A549 (cell line): Measurements from ENCODE around the gene TBC1D14. TPM values are rescaled to one million over a fixed set of nuclear protein-coding genes. Genes with fewer than 3 reads are reported as not detected.

Experiments
- ATAC-seq, 2 experiments: fragments of 200-7000 bp in 1 of 2; fragments of >200 bp in 1 of 2; cut with Nextera tagmentation in 1 of 2; cut with Tn5 transposase in 1 of 2; 3 replicates each; pipeline versions ENCODE4 v1.8.0 to v1.9.1; 2018 to 2020; ENCODE audit warnings: mild to moderate bottlenecking in 1 of 2, moderate library complexity in 1 of 2
- CTCF ChIA-PET: fragments of 300-600 bp; sonication (Branson Sonifier 250); formaldehyde crosslinking; extraction: SDS; loops from one replicate; lab custom pipeline; 2021; ENCODE audit warnings: antibody characterized with exemption, inconsistent platforms; lab: Yijun Ruan, JAX
- POLR2A ChIA-PET: fragments of 350-600 bp; formaldehyde crosslinking; extraction: SDS; loops from one replicate; lab custom pipeline; 2021; ENCODE audit warnings: antibody characterized with exemption, inconsistent platforms; lab: Yijun Ruan, JAX
- DNase-seq, 2 experiments: peaks; one replicate each; pipeline versions ENCODE4 v3.0.0 to v3.0.0-alpha.2; 2011 to 2016; ENCODE audit warnings: low read depth in 1 of 2, low spot score in 1 of 2
- FAIRE-seq: peaks from 2 replicates; lab custom pipeline; 2011; peaks lifted over from hg19 to GRCh38; lab: Jason Lieb, UNC
- H3K27ac ChIP-seq, 2 experiments: fragments of >200 bp; sonication (Bioruptor Twin); formaldehyde crosslinking; 3 replicates each; pipeline ENCODE4 v1.5.1; 2016 to 2017
- H3K4me1 ChIP-seq: fragments of >200 bp; sonication (Bioruptor Twin); formaldehyde crosslinking; 3 replicates; pipeline ENCODE4 v1.6.1; 2016
- H3K4me2 ChIP-seq: fragments of >200 bp; sonication (Bioruptor Twin); formaldehyde crosslinking; 3 replicates; pipeline ENCODE4 v1.6.1; 2016
- H3K4me3 ChIP-seq: fragments of >200 bp; sonication (Bioruptor Twin); formaldehyde crosslinking; 3 replicates; pipeline ENCODE4 v1.5.1; 2016
- H3K9me3 ChIP-seq: fragments of >200 bp; sonication (Bioruptor Twin); formaldehyde crosslinking; 3 replicates; pipeline ENCODE4 v1.6.1; 2016
- CHD2 ChIP-seq: fragments of 150-350 bp; IDR thresholded peaks from 2 replicates; pipeline ENCODE4 v1.6.1; 2014; ENCODE audit warnings: low read length; ENCODE audit not compliant: partially characterized antibody
- CHD4 ChIP-seq: fragments of 200-600 bp; sonication (generic); IDR thresholded peaks from 2 replicates; pipeline ENCODE4 v1.6.1; 2016; ENCODE audit warnings: antibody characterized with exemption, mild to moderate bottlenecking, borderline replicate concordance
- EP300 ChIP-seq, 2 experiments: fragments of >200 bp; sonication (Bioruptor Twin); formaldehyde crosslinking; IDR thresholded peaks; 2 replicates in 1 of 2; 3 replicates in 1 of 2; pipeline ENCODE4 v1.6.1; 2016 to 2017
- ESRRA ChIP-seq: fragments of 150-350 bp; IDR thresholded peaks from 2 replicates; pipeline ENCODE4 v1.6.1; 2014; ENCODE audit warnings: mild to moderate bottlenecking, low read length, borderline replicate concordance
- FOSB ChIP-seq: fragments of 250-450 bp; sonication (Bioruptor Pico); IDR thresholded peaks from 2 replicates; pipeline ENCODE4 v1.5.0; 2020; ENCODE audit warnings: mild to moderate bottlenecking, moderate library complexity
- GATA3 ChIP-seq: IDR thresholded peaks from 2 replicates; pipeline ENCODE4 v1.6.1; 2012; ENCODE audit warnings: borderline replicate concordance
- HDAC2 ChIP-seq: fragments of 200-600 bp; sonication (generic); IDR thresholded peaks from 2 replicates; pipeline ENCODE4 v1.6.1; 2016
- HOXB13 ChIP-seq: fragments of 250-450 bp; sonication (Bioruptor Pico); IDR thresholded peaks from 2 replicates; pipeline ENCODE4 v1.5.0; 2020; ENCODE audit warnings: low read depth, mild to moderate bottlenecking, moderate library complexity
- HOXB5 ChIP-seq: fragments of 250-450 bp; sonication (Bioruptor Pico); IDR thresholded peaks from 2 replicates; pipeline ENCODE4 v1.5.0; 2020; ENCODE audit warnings: mild to moderate bottlenecking, moderate library complexity
- JUNB ChIP-seq: fragments of >200 bp; sonication (Bioruptor Twin); formaldehyde crosslinking; IDR thresholded peaks from 2 replicates; pipeline ENCODE4 v1.6.1; 2016
- MYC ChIP-seq: IDR thresholded peaks from 2 replicates; pipeline ENCODE4 v1.6.1; 2012; ENCODE audit warnings: mild to moderate bottlenecking, inconsistent platforms, low read length, improper control_type of control experiment, borderline replicate concordance
- NR3C1 ChIP-seq: fragments of >200 bp; sonication (Bioruptor Twin); formaldehyde crosslinking; IDR thresholded peaks from 3 replicates; pipeline ENCODE4 v1.6.1; 2017
- POLR2A ChIP-seq: IDR thresholded peaks from 2 replicates; pipeline ENCODE4 v1.6.1; 2012; ENCODE audit warnings: mild to moderate bottlenecking, low read length
- SMC3 ChIP-seq: fragments of >200 bp; sonication (Bioruptor Twin); formaldehyde crosslinking; IDR thresholded peaks from 3 replicates; pipeline ENCODE4 v1.6.1; 2018; ENCODE audit warnings: inconsistent platforms
- TFCP2L1 ChIP-seq: fragments of 250-450 bp; sonication (Bioruptor Pico); IDR thresholded peaks from 2 replicates; pipeline ENCODE4 v1.5.0; 2021; ENCODE audit warnings: mild to moderate bottlenecking
- TP53 ChIP-seq: fragments of 250-450 bp; sonication (Bioruptor Pico); IDR thresholded peaks from 2 replicates; pipeline ENCODE4 v1.5.0; 2021; ENCODE audit warnings: mild to moderate bottlenecking, moderate library complexity
- ZC3H11A ChIP-seq: fragments of 450-650 bp; IDR thresholded peaks from 2 replicates; pipeline ENCODE4 v1.6.1; 2014; ENCODE audit warnings: antibody characterized with exemption, mild to moderate bottlenecking
- ZNF302 ChIP-seq: fragments of 250-450 bp; sonication (Bioruptor Pico); IDR thresholded peaks from 2 replicates; pipeline ENCODE4 v1.9.0; 2021; ENCODE audit warnings: inconsistent platforms, mild to moderate bottlenecking, moderate library complexity
- ZSCAN20 ChIP-seq: fragments of 250-450 bp; sonication (Bioruptor Pico); IDR thresholded peaks from 2 replicates; pipeline ENCODE4 v1.8.0; 2022; ENCODE audit warnings: mild to moderate bottlenecking, moderate library complexity
- WGBS: methylation state at CpG from one replicate; pipeline ENCODE4 v1.1.6; 2017; ENCODE audit errors: missing lambda C conversion rate; 5-methylcytosine and 5-hydroxymethylcytosine counted together
- polyA plus RNA-seq, 4 experiments: library from polyadenylated mRNA; depleted of rRNA in 3 of 4; stranded (reverse); fragments of >200 nt; fragmentation: RNase III in 1 of 4; extraction: RNeasy Plus Mini Kit Qiagen cat#74134 plus additional on column Dnase treatment in 1 of 4; gene quantifications; 2 replicates in 3 of 4; 3 replicates in 1 of 4; pipeline ENCODE4 v1.2.3, GENCODE V29; 2011 to 2017
- TF ChIP-seq, protein P1 (sequence below): IDR thresholded peaks from 2 replicates; pipeline ENCODE4 v1.6.1; 2012
- TF ChIP-seq, protein P2 (sequence below): fragments of >200 bp; sonication (Bioruptor Twin); formaldehyde crosslinking; IDR thresholded peaks from 2 replicates; pipeline ENCODE4 v1.6.1; 2016
- TF ChIP-seq, protein P3 (sequence below): fragments of 200-600 bp; sonication (generic); IDR thresholded peaks from 2 replicates; pipeline ENCODE4 v1.6.1; 2016; ENCODE audit warnings: antibody characterized with exemption, mild to moderate bottlenecking, moderate library complexity
- TF ChIP-seq, protein P4 (sequence below): fragments of 450-650 bp; IDR thresholded peaks from 2 replicates; pipeline ENCODE4 v1.6.1; 2014; ENCODE audit warnings: antibody characterized with exemption
- TF ChIP-seq, protein P5 (sequence below): fragments of >200 bp; sonication (Bioruptor Twin); formaldehyde crosslinking; IDR thresholded peaks from 3 replicates; pipeline ENCODE4 v1.5.1; 2016

Gene TBC1D14
- polyA plus RNA-seq, 2 of the 4 experiments (the other 2 are of a cell fraction): 30.2 to 39.0 TPM

DNA sequence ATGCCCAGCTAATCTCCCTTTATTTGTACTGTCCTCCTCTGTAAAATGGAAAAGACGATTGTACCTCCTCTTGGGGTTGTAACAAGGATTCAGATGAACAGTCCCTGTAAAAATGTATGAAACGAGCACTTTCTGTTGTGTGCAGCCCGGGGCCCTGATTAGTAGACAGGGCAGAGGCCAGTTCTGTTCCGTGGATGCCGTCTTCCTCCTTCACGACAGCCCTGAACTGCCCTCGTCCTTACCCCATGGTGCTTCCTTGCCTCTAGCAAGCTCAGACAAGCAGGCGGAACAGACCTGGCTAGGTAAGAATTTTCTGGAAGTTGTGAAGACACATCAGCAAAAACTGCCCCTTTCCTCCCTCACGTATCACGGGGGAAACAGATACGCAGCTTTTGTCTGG, 111.2 kb downstream of the TBC1D14 start:
- peak overlapping the region in 1 of 2 experiments; percentile 93; a peak in 3 of 6 replicates for H3K27ac ChIP-seq
- ChIA-PET POLR2A (interaction anchor here (1.3 kb wide), 1 partner anchor 34 kb away, joined by 4 read pairs; no protein-coding TSS in a partner anchor), CTCF (interaction anchor here (1.1 to 3.3 kb wide), 3 partner anchors 11 to 47 kb away, joined by 3 to 14 read pairs (median 4); partner anchors contain the start of gene TADA2B)

DNA sequence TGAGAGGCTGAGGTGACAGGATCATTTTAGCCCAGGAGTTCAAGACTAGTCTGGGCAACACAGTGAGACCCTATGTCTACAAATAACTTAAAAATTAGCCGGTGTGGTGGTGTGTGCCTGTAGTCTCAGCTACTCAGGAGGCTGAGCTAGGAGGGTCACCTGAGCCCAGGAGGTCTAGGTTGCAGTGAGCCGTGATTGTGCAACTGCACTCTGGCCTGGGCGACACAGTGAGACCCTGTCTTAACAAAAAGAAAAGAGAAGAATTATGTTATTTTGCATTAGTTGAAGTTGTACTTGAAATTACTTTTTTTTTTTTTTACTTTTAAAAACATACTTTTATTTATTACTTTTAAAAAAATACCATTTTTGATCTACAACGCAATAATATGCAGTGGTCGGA, 111.7 kb downstream of the TBC1D14 start:
- ChIA-PET CTCF (interaction anchor here (1.1 to 3.3 kb wide), 4 partner anchors 10 to 51 kb away, joined by 3 to 14 read pairs (median 4); partner anchors contain the start of gene TADA2B), POLR2A (no interaction called here)
- ATAC-seq: no peak
- Histone ChIP-seq H3K4me1 (peaks cover 37% of the 10 kb centered on the region), H3K9me3 (no peaks in the 10 kb centered on the region), H3K4me3 (no peak overlapping the region), H3K4me2 (peak overlapping the region; percentile 45; the same call in 2 of the 3 replicates), H3K27ac (peak overlapping the region; percentile 71 to 93; a peak in 4 of 6 replicates)
- no peak for TF ChIP-seq ESRRA
- TF ChIP-seq, protein P1, sequence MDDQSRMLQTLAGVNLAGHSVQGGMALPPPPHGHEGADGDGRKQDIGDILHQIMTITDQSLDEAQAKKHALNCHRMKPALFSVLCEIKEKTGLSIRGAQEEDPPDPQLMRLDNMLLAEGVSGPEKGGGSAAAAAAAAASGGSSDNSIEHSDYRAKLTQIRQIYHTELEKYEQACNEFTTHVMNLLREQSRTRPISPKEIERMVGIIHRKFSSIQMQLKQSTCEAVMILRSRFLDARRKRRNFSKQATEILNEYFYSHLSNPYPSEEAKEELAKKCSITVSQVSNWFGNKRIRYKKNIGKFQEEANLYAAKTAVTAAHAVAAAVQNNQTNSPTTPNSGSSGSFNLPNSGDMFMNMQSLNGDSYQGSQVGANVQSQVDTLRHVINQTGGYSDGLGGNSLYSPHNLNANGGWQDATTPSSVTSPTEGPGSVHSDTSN: no peak
- no peak for TF ChIP-seq TP53
- no peak for TF ChIP-seq HOXB13 (CRISPR knock-in tag)
- TF ChIP-seq, protein P2, sequence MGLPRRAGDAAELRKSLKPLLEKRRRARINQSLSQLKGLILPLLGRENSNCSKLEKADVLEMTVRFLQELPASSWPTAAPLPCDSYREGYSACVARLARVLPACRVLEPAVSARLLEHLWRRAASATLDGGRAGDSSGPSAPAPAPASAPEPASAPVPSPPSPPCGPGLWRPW: no peak
- TF ChIP-seq, protein P3, sequence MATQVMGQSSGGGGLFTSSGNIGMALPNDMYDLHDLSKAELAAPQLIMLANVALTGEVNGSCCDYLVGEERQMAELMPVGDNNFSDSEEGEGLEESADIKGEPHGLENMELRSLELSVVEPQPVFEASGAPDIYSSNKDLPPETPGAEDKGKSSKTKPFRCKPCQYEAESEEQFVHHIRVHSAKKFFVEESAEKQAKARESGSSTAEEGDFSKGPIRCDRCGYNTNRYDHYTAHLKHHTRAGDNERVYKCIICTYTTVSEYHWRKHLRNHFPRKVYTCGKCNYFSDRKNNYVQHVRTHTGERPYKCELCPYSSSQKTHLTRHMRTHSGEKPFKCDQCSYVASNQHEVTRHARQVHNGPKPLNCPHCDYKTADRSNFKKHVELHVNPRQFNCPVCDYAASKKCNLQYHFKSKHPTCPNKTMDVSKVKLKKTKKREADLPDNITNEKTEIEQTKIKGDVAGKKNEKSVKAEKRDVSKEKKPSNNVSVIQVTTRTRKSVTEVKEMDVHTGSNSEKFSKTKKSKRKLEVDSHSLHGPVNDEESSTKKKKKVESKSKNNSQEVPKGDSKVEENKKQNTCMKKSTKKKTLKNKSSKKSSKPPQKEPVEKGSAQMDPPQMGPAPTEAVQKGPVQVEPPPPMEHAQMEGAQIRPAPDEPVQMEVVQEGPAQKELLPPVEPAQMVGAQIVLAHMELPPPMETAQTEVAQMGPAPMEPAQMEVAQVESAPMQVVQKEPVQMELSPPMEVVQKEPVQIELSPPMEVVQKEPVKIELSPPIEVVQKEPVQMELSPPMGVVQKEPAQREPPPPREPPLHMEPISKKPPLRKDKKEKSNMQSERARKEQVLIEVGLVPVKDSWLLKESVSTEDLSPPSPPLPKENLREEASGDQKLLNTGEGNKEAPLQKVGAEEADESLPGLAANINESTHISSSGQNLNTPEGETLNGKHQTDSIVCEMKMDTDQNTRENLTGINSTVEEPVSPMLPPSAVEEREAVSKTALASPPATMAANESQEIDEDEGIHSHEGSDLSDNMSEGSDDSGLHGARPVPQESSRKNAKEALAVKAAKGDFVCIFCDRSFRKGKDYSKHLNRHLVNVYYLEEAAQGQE: no peak
- TF ChIP-seq JUNB: no peak
- TF ChIP-seq SMC3: no peak
- no peak for TF ChIP-seq ZC3H11A
- TF ChIP-seq TFCP2L1 (CRISPR knock-in tag): no peak
- TF ChIP-seq, protein P4, sequence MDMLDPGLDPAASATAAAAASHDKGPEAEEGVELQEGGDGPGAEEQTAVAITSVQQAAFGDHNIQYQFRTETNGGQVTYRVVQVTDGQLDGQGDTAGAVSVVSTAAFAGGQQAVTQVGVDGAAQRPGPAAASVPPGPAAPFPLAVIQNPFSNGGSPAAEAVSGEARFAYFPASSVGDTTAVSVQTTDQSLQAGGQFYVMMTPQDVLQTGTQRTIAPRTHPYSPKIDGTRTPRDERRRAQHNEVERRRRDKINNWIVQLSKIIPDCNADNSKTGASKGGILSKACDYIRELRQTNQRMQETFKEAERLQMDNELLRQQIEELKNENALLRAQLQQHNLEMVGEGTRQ: no peak
- no peak for TF ChIP-seq ZNF302 (CRISPR knock-in tag)
- no peak for TF ChIP-seq MYC
- no peak for TF ChIP-seq ZSCAN20 (CRISPR knock-in tag)
- no peak for TF ChIP-seq CHD4
- TF ChIP-seq NR3C1: no peak
- TF ChIP-seq EP300 (IDR thresholded peaks at IDR 0.05): no peak
- no peak for FAIRE-seq
- WGBS: 73% methylated on average over 5 of the region's 5 CpGs
- no peak for DNase-seq

More for the DNA sequence above, 111.2 kb downstream of the TBC1D14 start:
- DNase-seq: no peak
- no peak overlapping the region for H3K4me2 ChIP-seq
- no peak for FAIRE-seq
- peaks cover 37% of the 10 kb centered on the region for H3K4me1 ChIP-seq
- no peaks in the 10 kb centered on the region for H3K9me3 ChIP-seq
- H3K4me3 ChIP-seq: no peak overlapping the region
- no peak for ATAC-seq
- WGBS: 83% methylated on average over 11 of the region's 11 CpGs
- TF ChIP-seq FOSB (CRISPR knock-in tag): no peak
- no peak for TF ChIP-seq GATA3
- TF ChIP-seq HDAC2: no peak
- TF ChIP-seq ZSCAN20 (CRISPR knock-in tag): no peak
- no peak for TF ChIP-seq HOXB13 (CRISPR knock-in tag)
- TF ChIP-seq POLR2A: no peak
- TF ChIP-seq, protein P5, sequence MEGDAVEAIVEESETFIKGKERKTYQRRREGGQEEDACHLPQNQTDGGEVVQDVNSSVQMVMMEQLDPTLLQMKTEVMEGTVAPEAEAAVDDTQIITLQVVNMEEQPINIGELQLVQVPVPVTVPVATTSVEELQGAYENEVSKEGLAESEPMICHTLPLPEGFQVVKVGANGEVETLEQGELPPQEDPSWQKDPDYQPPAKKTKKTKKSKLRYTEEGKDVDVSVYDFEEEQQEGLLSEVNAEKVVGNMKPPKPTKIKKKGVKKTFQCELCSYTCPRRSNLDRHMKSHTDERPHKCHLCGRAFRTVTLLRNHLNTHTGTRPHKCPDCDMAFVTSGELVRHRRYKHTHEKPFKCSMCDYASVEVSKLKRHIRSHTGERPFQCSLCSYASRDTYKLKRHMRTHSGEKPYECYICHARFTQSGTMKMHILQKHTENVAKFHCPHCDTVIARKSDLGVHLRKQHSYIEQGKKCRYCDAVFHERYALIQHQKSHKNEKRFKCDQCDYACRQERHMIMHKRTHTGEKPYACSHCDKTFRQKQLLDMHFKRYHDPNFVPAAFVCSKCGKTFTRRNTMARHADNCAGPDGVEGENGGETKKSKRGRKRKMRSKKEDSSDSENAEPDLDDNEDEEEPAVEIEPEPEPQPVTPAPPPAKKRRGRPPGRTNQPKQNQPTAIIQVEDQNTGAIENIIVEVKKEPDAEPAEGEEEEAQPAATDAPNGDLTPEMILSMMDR: no peak
- TF ChIP-seq TFCP2L1 (CRISPR knock-in tag): no peak
- no peak for TF ChIP-seq SMC3
- TF ChIP-seq CHD2: no peak
- TF ChIP-seq HOXB5 (CRISPR knock-in tag): no peak
- TF ChIP-seq ZC3H11A: no peak
